Measurements from ENCODE around the gene TGFB1I1.
"Not testable (repeated sequence)": the region's sequence is repeated elsewhere in the genome, so short reads cannot be mapped to it uniquely, and the experiment has no call there.

Gene TGFB1I1

GRCh38 chr16:31496670-31497069 lies 24.7 kb downstream of the TGFB1I1 start:
- no peak overlapping the region for H3K27ac ChIP-seq
- TF ChIP-seq ZFX (IDR thresholded peaks at IDR 0.05), result no peak
- TF ChIP-seq CTCF (conservative IDR thresholded peaks at IDR 0.05), result no peak

DNA sequence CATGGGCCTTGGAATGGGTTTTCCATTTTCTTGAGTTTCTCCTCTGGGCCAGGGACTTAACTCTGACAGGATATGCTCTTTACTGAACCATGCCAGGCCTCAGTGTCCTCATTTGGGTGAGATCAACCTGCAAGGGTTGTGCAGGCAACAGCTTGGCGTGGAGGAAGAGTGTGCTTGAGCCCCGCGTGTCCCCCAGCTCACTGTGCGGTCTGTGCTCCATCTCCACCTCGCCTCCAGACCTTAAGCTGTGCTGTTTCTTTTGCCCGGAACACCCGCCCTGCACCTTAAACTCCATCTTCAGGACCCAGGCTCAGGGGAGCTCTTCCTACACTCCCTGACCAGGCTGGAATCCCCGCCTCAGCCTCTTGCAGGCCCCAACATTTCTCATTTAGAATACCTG lies 26.5 kb downstream of the TGFB1I1 start:
- TF ChIP-seq CTCF (conservative IDR thresholded peaks at IDR 0.05), result no peak
- TF ChIP-seq ZFX (IDR thresholded peaks at IDR 0.05), result no peak
- H3K27ac ChIP-seq, result no peak overlapping the region

DNA sequence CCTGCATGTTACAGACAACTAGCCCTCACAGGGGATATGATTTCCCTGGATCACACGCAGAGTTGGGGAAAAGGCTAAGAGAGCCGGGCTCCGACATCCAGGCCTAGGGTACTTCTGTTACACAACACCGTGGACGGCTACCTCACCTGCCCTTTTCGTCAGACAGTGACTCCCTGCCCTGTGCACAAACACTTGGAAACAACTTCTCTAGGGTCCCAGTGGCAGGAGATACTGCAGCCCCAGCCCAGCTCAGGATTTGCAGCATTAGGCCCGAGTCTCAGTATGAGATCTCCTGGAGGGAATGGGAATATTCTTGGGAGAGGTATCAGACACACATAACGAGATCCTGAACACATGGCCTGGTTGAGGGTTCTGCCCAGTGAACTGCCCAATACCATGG lies 28.0 kb downstream of the TGFB1I1 start:
- TF ChIP-seq ZFX (IDR thresholded peaks at IDR 0.05) (no peak), CTCF (conservative IDR thresholded peaks at IDR 0.05) (no peak)
- H3K27ac ChIP-seq, result no peak overlapping the region

DNA sequence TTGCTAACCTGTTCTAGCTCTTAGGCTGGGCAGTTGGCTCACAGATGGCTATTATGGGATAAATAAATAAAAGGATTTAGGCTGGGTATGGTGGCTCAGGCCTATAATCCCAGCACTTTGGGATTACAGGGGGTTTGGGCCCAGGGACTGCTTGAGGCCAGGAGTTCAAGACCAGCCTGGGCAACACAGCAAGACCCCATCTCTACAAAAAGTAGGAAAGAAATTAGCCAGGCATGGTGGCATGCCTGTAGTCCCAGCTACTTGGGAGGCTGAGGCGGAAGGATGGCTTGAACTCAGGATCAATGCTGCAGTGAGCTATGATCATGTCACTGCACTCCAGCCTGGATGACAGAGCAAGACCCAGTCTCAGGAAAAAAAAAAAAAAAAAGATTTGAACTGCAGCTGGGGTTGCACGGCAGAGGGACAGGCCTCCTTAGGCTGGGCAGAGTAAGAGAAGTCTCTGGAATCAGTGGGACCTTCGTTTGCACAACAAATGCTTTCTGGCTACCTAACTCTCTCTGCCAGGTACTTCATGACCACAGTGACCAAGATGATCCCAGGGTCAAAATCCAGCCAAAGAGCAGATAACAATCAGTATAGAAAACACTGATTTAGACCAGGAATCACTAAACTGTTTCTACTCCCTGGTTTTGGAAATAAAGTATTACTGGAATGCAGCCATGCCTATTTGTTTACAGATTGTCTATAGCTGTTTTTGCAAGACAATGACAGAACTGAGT lies 29.4 kb downstream of the TGFB1I1 start:
- no peak for TF ChIP-seq ZFX (IDR thresholded peaks at IDR 0.05)
- no peak for TF ChIP-seq CTCF (conservative IDR thresholded peaks at IDR 0.05)
- no peak overlapping the region for H3K27ac ChIP-seq

DNA sequence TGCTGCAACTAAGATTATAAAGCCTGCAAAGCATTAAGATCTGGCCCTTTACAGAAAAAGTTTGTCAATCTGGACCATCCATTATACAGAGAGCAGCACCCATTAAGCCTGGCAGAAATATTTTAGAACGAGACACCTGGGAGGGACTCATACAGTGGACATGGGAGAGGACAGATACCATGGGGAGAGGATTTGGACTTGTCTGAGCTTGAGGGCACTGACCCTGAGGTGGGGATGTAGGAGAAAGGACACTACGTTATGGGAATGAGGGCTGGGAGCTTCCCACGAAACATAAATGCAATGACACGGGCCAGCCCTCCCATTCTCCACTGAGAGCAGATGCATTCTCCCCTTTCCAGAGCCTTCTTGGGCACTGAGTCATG lies 30.0 kb downstream of the TGFB1I1 start:
- TF ChIP-seq CTCF (conservative IDR thresholded peaks at IDR 0.05) (no peak), ZFX (IDR thresholded peaks at IDR 0.05) (no peak)
- H3K27ac ChIP-seq, result no peak overlapping the region

DNA sequence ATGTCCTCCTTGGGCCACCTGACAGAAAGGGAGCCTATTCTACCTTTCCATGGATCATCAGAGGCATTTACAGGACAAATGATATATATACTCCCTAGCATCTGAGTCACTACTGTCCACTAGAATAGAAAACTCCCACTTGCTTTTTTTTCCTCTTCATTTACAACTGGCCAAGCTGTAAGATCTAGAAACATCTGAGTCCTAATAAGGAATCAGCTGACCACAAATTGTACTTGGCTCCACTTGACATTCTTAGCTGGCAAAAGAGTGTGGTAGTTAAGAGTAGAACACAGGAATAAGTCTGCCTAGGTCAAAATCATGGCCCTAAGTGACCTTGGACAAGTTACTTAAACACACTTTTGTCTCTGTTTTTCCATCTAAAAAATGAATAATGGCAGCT lies 31.0 kb downstream of the TGFB1I1 start:
- TF ChIP-seq CTCF (conservative IDR thresholded peaks at IDR 0.05), result no peak
- no peak for TF ChIP-seq ZFX (IDR thresholded peaks at IDR 0.05)
- H3K27ac ChIP-seq, result no peak overlapping the region

DNA sequence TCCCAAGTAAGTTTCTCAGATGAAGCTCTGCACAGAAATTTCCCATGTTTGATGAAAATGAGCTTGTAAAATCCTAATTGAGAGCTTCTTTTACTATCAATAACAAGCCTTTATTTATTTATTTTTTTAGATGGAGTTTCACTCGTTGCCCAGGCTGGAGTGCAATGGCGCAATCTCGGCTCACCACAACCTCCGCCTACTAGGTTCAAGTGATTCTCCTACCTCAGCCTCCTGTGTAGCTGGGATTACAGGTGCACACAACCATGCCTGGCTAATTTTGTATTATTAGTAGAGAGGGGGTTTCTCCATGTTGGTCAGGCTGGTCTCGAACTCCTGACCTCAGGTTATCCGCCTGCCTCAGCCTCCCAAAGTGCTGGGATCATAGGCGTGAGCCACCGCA lies 31.6 kb downstream of the TGFB1I1 start:
- H3K27ac ChIP-seq, result not testable (repeated sequence)

- H3K27ac ChIP-seq, result no peak overlapping the region
- no peak for TF ChIP-seq CTCF (conservative IDR thresholded peaks at IDR 0.05)
- no peak for TF ChIP-seq ZFX (IDR thresholded peaks at IDR 0.05)
Measured at GRCh38 chr16:31504159-31504558, 32.2 kb downstream of the TGFB1I1 start.

Data from C4-2B (cell line).